Choroid plexus epithelial cell (primary cell): ENCODE results near the gene DLX6.

Experiments used
- DNase-seq: peaks from one replicate; pipeline ENCODE4 v3.0.0-alpha.2; 2010; ENCODE audit warnings: low read depth
- H3K4me3 ChIP-seq: 2 replicates; pipeline ENCODE4 v1.5.1; 2011; ENCODE audit warnings: low read depth, mild to moderate bottlenecking, control low read depth, low read length, moderate library complexity
- TF ChIP-seq, protein P1 (sequence below): conservative IDR thresholded peaks from 2 replicates; pipeline ENCODE4 v1.5.1; 2011; ENCODE audit warnings: low read depth, mild to moderate bottlenecking, control low read depth, inconsistent platforms, low read length, moderate library complexity

Gene DLX6

DNA sequence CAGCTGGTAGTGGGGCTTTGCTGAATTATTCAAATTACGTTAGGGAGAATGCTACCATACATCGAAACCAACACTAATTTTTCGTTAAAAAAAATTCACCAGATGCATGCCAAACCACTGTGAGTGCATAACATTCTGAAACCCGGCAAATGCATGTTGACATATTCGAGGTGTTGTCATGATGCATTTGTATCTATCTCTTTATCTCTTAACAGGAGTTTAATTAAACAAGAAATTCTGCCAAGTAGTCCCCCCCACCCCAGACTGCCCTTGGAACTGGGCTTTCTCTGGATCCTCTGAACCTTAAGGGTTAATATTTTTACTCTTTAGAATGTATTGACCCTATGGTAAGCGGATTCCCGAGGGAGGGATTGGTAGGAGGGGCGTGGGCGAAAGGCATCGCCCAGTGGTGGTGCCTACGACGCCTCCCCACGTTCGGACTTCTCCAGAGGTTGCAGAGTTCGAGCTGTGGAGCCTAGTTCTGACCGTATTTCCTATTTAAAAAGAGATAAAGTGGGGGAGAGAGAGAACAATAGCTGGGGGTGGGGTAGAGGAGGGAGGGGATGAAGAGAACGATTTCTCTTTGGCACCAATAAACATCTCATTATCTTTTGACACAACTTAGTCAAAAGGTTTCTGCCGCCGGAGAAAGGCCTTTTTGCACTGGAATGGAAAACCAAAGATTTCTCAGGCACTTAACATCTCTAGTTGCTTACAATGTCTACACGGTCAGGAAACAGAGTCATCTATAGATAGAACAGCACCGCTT, 7.2 kb downstream of the DLX6 start:
- TF ChIP-seq, protein P1, sequence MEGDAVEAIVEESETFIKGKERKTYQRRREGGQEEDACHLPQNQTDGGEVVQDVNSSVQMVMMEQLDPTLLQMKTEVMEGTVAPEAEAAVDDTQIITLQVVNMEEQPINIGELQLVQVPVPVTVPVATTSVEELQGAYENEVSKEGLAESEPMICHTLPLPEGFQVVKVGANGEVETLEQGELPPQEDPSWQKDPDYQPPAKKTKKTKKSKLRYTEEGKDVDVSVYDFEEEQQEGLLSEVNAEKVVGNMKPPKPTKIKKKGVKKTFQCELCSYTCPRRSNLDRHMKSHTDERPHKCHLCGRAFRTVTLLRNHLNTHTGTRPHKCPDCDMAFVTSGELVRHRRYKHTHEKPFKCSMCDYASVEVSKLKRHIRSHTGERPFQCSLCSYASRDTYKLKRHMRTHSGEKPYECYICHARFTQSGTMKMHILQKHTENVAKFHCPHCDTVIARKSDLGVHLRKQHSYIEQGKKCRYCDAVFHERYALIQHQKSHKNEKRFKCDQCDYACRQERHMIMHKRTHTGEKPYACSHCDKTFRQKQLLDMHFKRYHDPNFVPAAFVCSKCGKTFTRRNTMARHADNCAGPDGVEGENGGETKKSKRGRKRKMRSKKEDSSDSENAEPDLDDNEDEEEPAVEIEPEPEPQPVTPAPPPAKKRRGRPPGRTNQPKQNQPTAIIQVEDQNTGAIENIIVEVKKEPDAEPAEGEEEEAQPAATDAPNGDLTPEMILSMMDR = no peak
- DNase-seq = no peak

DNA sequence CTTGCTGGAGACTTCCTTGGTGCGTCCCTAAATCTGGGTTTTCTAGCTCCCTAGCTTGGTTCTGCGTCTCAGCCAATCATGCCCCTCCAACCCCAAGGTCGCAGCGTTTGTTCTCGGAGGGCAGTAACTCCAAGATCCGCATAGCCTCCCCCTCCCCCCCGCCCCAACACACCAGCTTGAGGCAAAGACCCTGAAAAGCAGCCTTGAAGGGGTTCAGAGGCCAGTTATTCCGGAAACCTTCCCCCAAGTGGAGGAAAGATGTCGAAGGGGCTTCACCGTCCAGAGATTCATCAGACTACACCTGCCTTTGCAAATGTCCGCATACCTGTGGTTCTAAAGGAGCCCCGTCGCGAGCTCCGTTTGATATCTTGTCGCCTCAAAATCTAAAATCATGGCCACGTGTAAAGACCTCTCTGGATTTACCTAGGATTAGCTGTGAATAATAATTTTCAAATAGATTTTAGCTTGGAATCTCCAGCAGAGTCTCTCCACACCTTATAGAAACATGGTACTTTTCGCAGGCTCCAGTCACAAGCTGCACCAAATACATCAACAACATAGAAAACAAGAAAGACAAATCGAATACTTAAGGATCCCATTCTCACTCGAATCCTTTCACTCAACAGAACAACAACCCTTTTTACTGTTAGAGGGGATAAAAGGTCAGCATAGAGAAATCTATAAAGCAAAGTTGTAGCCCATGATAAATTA, 7.9 kb downstream of the DLX6 start:
- TF ChIP-seq, protein P1 = no peak
- no peak for DNase-seq
- no peak overlapping the region for H3K4me3 ChIP-seq

More for the DNA sequence above, 7.2 kb downstream of the DLX6 start:
- H3K4me3 ChIP-seq = no peak overlapping the region

DNA sequence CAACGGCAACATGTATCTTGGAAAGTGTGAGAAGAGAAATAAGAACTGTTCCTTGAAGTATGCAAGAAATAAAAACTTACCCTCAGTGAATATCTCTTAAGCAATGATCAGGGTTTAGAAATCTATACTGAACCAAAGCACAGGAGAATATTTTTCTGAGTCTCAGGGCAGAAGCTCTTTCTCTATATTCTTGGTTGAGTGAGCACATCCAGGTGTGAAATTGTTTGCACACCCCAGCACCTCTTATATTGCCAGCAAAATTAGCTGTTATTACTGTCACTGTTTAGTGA, 8.4 kb downstream of the DLX6 start:
- TF ChIP-seq, protein P1 = no peak
- no peak for DNase-seq
- no peak overlapping the region for H3K4me3 ChIP-seq

DNA sequence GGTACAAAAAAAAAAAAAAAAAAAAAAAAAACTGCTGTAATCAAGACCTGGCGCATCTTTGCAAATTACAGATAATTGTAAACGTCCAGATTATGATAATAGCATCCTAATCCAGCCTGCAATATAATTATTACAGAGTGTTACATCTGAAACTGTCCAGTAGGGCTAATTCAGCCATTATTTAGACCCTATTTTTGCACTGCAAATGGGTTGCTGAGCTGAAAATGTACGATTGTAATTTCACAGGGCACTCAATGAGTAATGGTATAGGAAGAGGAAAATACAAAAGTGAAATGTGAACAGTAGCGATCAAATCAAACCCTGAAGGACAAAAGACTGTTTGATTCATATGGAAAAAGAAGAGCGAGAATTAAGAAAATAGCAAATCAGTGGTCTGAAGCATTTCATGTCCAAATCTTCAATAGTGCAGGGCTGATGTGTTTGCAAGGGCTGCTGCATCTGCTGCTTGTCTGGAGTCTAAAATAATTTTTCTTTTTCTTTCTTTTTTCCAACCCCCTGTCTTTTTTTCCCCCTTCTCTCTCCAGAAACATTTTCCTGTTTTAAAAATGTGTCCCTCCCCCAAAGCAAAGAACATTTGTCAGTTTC, 8.9 kb downstream of the DLX6 start:
- H3K4me3 ChIP-seq = no peak overlapping the region
- no peak for DNase-seq
- TF ChIP-seq, protein P1 = no peak

DNA sequence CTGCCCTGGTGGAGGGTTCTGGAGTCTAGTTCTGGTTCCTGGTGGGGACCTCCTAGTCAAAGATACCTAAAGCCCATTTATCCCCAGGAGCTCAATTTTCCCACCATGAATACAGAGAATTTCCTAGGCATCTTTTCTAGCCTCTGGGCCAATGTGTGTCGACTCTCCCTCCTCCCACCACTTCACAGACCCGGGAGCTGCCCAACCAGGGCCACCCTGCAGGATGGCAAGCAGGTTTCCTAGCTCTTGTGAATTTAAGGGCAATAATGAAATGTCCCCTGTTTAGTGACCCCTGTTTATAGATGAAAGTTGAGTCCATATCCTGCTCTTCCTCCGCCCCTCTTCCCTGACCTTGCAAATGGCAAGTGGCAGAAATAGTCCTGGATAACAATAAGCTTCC, 9.9 kb downstream of the DLX6 start:
- H3K4me3 ChIP-seq = no peak overlapping the region
- DNase-seq = no peak
- TF ChIP-seq, protein P1 = no peak

DNA sequence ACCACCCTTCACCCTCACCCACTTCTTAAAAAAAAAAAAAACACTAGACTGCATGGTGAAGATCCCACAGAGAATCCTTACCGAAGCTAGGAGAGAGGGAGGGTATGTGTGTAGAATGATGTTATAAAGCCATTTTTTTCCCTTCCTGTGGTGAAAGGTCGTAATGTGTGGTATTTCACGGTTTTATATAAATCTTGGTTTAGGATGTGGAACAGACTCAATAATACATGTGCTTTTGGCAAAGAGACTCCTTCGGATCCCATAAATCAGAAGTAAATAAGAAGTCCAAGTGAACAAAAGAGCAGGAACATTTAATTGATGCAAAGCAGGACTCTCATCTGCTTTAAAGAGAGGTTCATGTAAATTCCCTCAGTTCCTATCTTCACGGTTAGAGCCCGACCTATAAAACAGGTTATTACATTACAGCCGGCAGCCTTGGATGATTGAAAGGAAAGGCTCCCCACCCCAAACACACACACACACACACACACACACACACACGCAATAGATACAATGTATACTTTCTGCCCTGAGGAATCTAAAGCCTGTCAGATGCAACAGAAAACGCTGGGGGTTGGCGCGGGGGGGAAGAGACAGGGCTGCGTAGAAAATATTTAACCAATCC, 10.5 kb downstream of the DLX6 start:
- TF ChIP-seq, protein P1 = no peak
- no peak overlapping the region for H3K4me3 ChIP-seq
- DNase-seq = no peak
